Breast epithelium (tissue), 4 donors: Measurements from ENCODE around the gene CHD5. TPM values are rescaled to one million over a fixed set of nuclear protein-coding genes. Genes with fewer than 3 reads are reported as not detected.

Experiments
- DNase-seq, 2 donors: peaks; one replicate each; pipeline ENCODE4 v3.0.0-alpha.2; 2019; ENCODE audit warnings: low spot score in 2 of 2
- H3K27ac ChIP-seq, 2 donors: fragments of 200-600 bp; sonication (generic) in 1 of 2; one replicate each; pipeline ENCODE4 v1.5.1; 2016 to 2019; ENCODE audit warnings: mild to moderate bottlenecking in 1 of 2
- H3K27me3 ChIP-seq, 2 donors: fragments of 200-600 bp; sonication (generic) in 1 of 2; one replicate each; pipeline versions ENCODE4 v1.5.1 to v1.6.0; 2017 to 2019; ENCODE audit warnings: control low read depth in 1 of 2, mild to moderate bottlenecking in 1 of 2
- H3K36me3 ChIP-seq: fragments of 200-600 bp; one replicate; pipeline ENCODE4 v1.5.1; 2019
- H3K4me1 ChIP-seq, 2 donors: fragments of 200-600 bp; sonication (generic); one replicate each; pipeline ENCODE4 v1.5.1; 2016 to 2019; ENCODE audit warnings: control low read depth in 1 of 2
- H3K4me3 ChIP-seq, 3 donors: fragments of 200-600 bp; sonication (generic); 1 replicate in 2 of 3; 2 replicates in 1 of 3; pipeline ENCODE4 v1.5.1; 2016 to 2019; ENCODE audit warnings: mild to moderate bottlenecking in 3 of 3, moderate library complexity in 2 of 3
- H3K9me3 ChIP-seq, 2 donors: fragments of 200-600 bp; sonication (generic) in 1 of 2; one replicate each; pipeline ENCODE4 v1.5.1; 2016 to 2019; ENCODE audit warnings: control low read depth in 1 of 2
- CTCF ChIP-seq, 3 donors: fragments of 450-650 bp; IDR thresholded peaks; one replicate each; pipeline ENCODE4 v1.5.1; 2016 to 2017; ENCODE audit warnings: antibody characterized with exemption in 3 of 3, mild to moderate bottlenecking in 3 of 3, moderate library complexity in 3 of 3
- POLR2A ChIP-seq: fragments of 450-650 bp; IDR thresholded peaks from one replicate; pipeline ENCODE4 v1.6.1; 2016; ENCODE audit warnings: antibody characterized with exemption, mild to moderate bottlenecking, moderate library complexity
- POLR2AphosphoS5 ChIP-seq, 3 donors: sonication (generic); formaldehyde crosslinking; IDR thresholded peaks; one replicate each; pipeline ENCODE4 v1.6.1; 2017; ENCODE audit warnings: antibody characterized with exemption in 3 of 3
- intact Hi-C: fragments of 100-400 bp; cut with DNase I; formaldehyde crosslinking; loops from one replicate; pipeline ENCODE4 v1.15.1; 2023; ENCODE audit warnings: low total_unique reads
- total RNA-seq, 3 donors: library from RNA; depleted of rRNA; stranded (reverse); fragments of >200 nt; gene quantifications; one replicate each; pipeline ENCODE4 v1.1.0, GENCODE V29; 2016

CHD5 gene
- under 1 TPM; under 0.01 to 0.33 (median 0.15) TPM for total RNA-seq

DNA sequence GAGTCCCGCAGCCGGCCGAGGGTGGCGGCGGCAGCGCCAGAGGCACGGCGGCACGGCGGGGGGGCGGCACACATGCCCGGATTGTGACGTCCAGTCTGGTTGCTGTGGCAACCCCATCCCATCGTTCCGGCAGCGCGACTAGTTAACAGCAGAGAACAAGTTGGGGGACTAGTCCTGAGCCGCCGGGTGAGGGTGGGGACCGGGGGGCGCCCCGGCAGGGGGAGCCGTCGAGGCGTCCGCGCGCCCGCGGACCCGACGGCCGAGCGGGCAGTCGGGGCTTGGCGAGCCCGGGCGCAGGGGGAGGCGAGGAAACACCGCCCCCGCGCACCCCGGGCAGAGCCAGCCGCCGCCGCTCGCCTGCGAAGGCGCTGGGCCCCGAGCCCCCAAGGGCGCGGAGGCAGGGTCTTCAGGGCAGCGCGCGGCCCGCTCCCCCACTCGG lies at the start of gene CHD5:
Gene CHD5 (minus strand): TSS at position 54 of the 439 bp plus-strand sequence. CDS start 298 bp downstream, outside the sequence.
- DNase-seq = no peak
- intact Hi-C loops = no loop called here
- peaks cover 8 to 13% of the 10 kb centered on the region in 2 donors for H3K4me1 ChIP-seq
- no peaks in the 10 kb centered on the region for H3K9me3 ChIP-seq
- no peaks in the 10 kb centered on the region for H3K36me3 ChIP-seq
- TF ChIP-seq POLR2AphosphoS5 (IDR thresholded peaks at IDR 0.05) = no peak
- TF ChIP-seq POLR2A = no peak
- no peak for TF ChIP-seq CTCF (IDR thresholded peaks at IDR 0.05)
- peaks cover 12 to 54% of the 10 kb centered on the region in 2 donors for H3K27me3 ChIP-seq
- H3K27ac ChIP-seq = no peak within 1 kb of the TSS
- H3K4me3 ChIP-seq = peak within 1 kb of the TSS in 2 of 3 donors; percentile 46 to 66

- intact Hi-C loops = no loop called here
- H3K4me1 ChIP-seq = no peaks in the 10 kb centered on the region
- H3K9me3 ChIP-seq = no peaks in the 10 kb centered on the region
- H3K36me3 ChIP-seq = no peaks in the 10 kb centered on the region
- no peak for TF ChIP-seq POLR2A
- no peak for TF ChIP-seq POLR2AphosphoS5 (IDR thresholded peaks at IDR 0.05)
- H3K27ac ChIP-seq = no peak overlapping the region
- DNase-seq = no peak
- H3K4me3 ChIP-seq = no peak overlapping the region
- no peaks in the 10 kb centered on the region for H3K27me3 ChIP-seq
These were observed 45.5 kb upstream of the CHD5 start for GRCh38 chr1:6225651-6226050.

GRCh38 chr1:6224718-6225117 lies 44.6 kb upstream of the CHD5 start:
- H3K4me1 ChIP-seq = no peaks in the 10 kb centered on the region
- H3K27me3 ChIP-seq = no peaks in the 10 kb centered on the region
- no peak overlapping the region for H3K4me3 ChIP-seq
- DNase-seq = no peak
- H3K36me3 ChIP-seq = no peaks in the 10 kb centered on the region
- intact Hi-C loops = no loop called here
- H3K9me3 ChIP-seq = no peaks in the 10 kb centered on the region
- no peak for TF ChIP-seq POLR2A
- no peak overlapping the region for H3K27ac ChIP-seq

DNA sequence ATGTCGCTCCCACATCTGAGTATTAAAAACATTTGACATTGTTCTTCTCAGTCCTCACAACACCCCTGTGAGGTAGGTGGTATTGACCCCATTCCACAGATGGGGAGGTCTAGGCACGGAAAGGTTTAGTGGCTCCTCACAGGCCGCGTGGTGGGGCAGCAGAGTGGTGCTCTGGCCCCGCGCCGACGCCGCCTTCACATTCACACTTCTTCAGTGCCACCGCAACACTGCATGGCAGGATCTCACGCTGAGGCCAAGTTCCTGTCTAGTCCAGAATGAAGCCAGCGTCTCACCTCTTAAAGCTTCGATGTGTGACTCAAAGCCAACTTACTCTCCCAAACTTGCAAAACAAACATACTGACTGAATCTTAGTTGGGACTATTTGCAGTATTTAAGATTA lies 43.5 kb upstream of the CHD5 start:
- TF ChIP-seq CTCF (IDR thresholded peaks at IDR 0.05) (no peak), POLR2AphosphoS5 (IDR thresholded peaks at IDR 0.05) (no peak), POLR2A (no peak)
- H3K36me3 ChIP-seq = no peaks in the 10 kb centered on the region
- intact Hi-C loops = no loop called here

GRCh38 chr1:6222636-6223035 lies 42.5 kb upstream of the CHD5 start:
- no peak overlapping the region for H3K4me3 ChIP-seq
- peak overlapping the region in 1 of 2 donors; percentile 80 for H3K27ac ChIP-seq
- no peaks in the 10 kb centered on the region for H3K36me3 ChIP-seq
- DNase-seq = no peak
- H3K9me3 ChIP-seq = no peaks in the 10 kb centered on the region
- no peaks in the 10 kb centered on the region for H3K27me3 ChIP-seq
- intact Hi-C loops = no loop called here
- no peaks in the 10 kb centered on the region for H3K4me1 ChIP-seq
- TF ChIP-seq POLR2A = no peak
- no peak for TF ChIP-seq CTCF (IDR thresholded peaks at IDR 0.05)
- TF ChIP-seq POLR2AphosphoS5 (IDR thresholded peaks at IDR 0.05) = no peak

More for the DNA sequence above, 43.5 kb upstream of the CHD5 start:
- no peak overlapping the region for H3K4me3 ChIP-seq
- no peaks in the 10 kb centered on the region for H3K9me3 ChIP-seq
- no peaks in the 10 kb centered on the region for H3K27me3 ChIP-seq
- DNase-seq = no peak
- no peak overlapping the region for H3K27ac ChIP-seq
- no peaks in the 10 kb centered on the region for H3K4me1 ChIP-seq

GRCh38 chr1:6221210-6221784 lies 41.2 kb upstream of the CHD5 start:
- Histone ChIP-seq H3K4me1 (no peaks in the 10 kb centered on the region), H3K9me3 (no peaks in the 10 kb centered on the region), H3K4me3 (no peak overlapping the region), H3K27ac (no peak overlapping the region), H3K36me3 (no peaks in the 10 kb centered on the region), H3K27me3 (no peaks in the 10 kb centered on the region)
- intact Hi-C loops = no loop called here
- no peak for DNase-seq
- TF ChIP-seq POLR2A (no peak), CTCF (IDR thresholded peaks at IDR 0.05) (no peak), POLR2AphosphoS5 (IDR thresholded peaks at IDR 0.05) (no peak)
